Measurements from ENCODE around the gene VSTM5. TPM values are rescaled to one million over a fixed set of nuclear protein-coding genes. Genes with fewer than 3 reads are reported as not detected.

Gene VSTM5
- total RNA-seq (2013) = not detected
- not detected for polyA plus RNA-seq
- not detected in 2 replicates for polyA minus RNA-seq
- total RNA-seq = 0 to 1.0 (median 0) reads per million in 11 experiments

- 60% methylated on average over 1 of the region's 6 CpGs for WGBS (ENCODE audit: insufficient coverage)
- Histone ChIP-seq H3K36me3 (replicated peaks in 1 of 2; ENCODE audit: control insufficient read depth in 1 of 2, insufficient read depth in 2 of 2, low read length in 2 of 2) (no peaks in the 10 kb centered on the region), H3K9me3 (replicated peaks in 1 of 2; ENCODE audit: control insufficient read depth in 1 of 2, insufficient read depth in 1 of 2, low read length in 2 of 2) (no peaks in the 10 kb centered on the region), H3K4me2 (replicated peaks; ENCODE audit: extremely low read depth, low read length, poor library complexity, severe bottlenecking) (peak within 1 kb of the TSS; percentile 54), H3K9ac (ENCODE audit: insufficient read depth, low read length, poor library complexity, severe bottlenecking) (peak within 1 kb of the TSS; percentile 6), H2AFZ (ENCODE audit: insufficient read depth, low read depth, low read length, poor library complexity, severe bottlenecking) (peak within 1 kb of the TSS; percentile 50), H3K4me1 (ENCODE audit: control insufficient read depth in 1 of 2, insufficient read depth in 2 of 2, low read length in 2 of 2) (peaks cover 0 to 8% of the 10 kb centered on the region in 2 donors), H3K79me2 (ENCODE audit: insufficient read depth, low read length) (no peaks in the 10 kb centered on the region), H3K27ac (ENCODE audit: low read depth in 1 of 2, low read length in 2 of 2) (no peak within 1 kb of the TSS), H3K27me3 (ENCODE audit: control insufficient read depth in 2 of 2, insufficient read depth in 2 of 2, low read length in 2 of 2) (peaks cover 3 to 18% of the 10 kb centered on the region in 2 donors), H3K4me3 (replicated peaks in 1 of 3; ENCODE audit: low read depth in 2 of 3, low read length in 3 of 3) (peak within 1 kb of the TSS in 1 of 3 experiments; percentile 28), H4K20me1 (ENCODE audit: insufficient read depth, low read length) (no peaks in the 10 kb centered on the region)
- Mint-ChIP-seq H3K4me1 (peaks cover 5% of the 10 kb centered on the region), H3K27me3 (ENCODE audit: low read depth in 3 of 3) (peaks cover 12 to 23% (median 17%) of the 10 kb centered on the region in 3 donors), H3K27ac (peak within 1 kb of the TSS in 1 of 7 donors; percentile 21), H3K36me3 (no peaks in the 10 kb centered on the region), H3K4me3 (peak within 1 kb of the TSS in 1 of 2 donors; percentile 56), H3K9me3 (peaks cover 0 to 11% (median 0%) of the 10 kb centered on the region in 7 donors)
- TF ChIP-seq CTCF (IDR thresholded peaks at IDR 0.05) = no peak
- intact Hi-C loops (cut with micrococcal nuclease) = no loop called here
- DNase-seq = no peak
Measured at GRCh38 chr11:93850594-93851018, at the start of gene VSTM5. Gene VSTM5 (minus strand): TSS chr11:93850618. CDS start chr11:93850502, 116 bp downstream.

GRCh38 chr11:93895106-93895862 lies 44.9 kb upstream of the VSTM5 start:
- peaks cover 9 to 18% (median 11%) of the 10 kb centered on the region in 3 donors for H3K27me3 Mint-ChIP-seq (ENCODE audit: low read depth in 3 of 3)
- no peak for TF ChIP-seq CTCF (IDR thresholded peaks at IDR 0.05)
- no peak overlapping the region for H3K27ac ChIP-seq (ENCODE audit: low read depth in 1 of 2, low read length in 2 of 2)
- H3K79me2 ChIP-seq (ENCODE audit: insufficient read depth, low read length) = no peaks in the 10 kb centered on the region
- H2AFZ ChIP-seq (ENCODE audit: insufficient read depth, low read depth, low read length, poor library complexity, severe bottlenecking) = no peak overlapping the region
- no peaks in the 10 kb centered on the region for H3K9me3 ChIP-seq (replicated peaks in 1 of 2; ENCODE audit: control insufficient read depth in 1 of 2, insufficient read depth in 1 of 2, low read length in 2 of 2)
- H3K4me1 ChIP-seq (ENCODE audit: control insufficient read depth in 1 of 2, insufficient read depth in 2 of 2, low read length in 2 of 2) = no peaks in the 10 kb centered on the region
- WGBS (ENCODE audit: insufficient coverage) = 0% methylated on average over 1 of the region's 5 CpGs
- peaks cover 2 to 11% (median 5%) of the 10 kb centered on the region in 7 donors for H3K9me3 Mint-ChIP-seq
- no peaks in the 10 kb centered on the region for H4K20me1 ChIP-seq (ENCODE audit: insufficient read depth, low read length)
- H3K27me3 ChIP-seq (ENCODE audit: control insufficient read depth in 2 of 2, insufficient read depth in 2 of 2, low read length in 2 of 2) = peaks cover 0 to 3% of the 10 kb centered on the region in 2 donors
- H3K36me3 ChIP-seq (replicated peaks in 1 of 2; ENCODE audit: control insufficient read depth in 1 of 2, insufficient read depth in 2 of 2, low read length in 2 of 2) = no peaks in the 10 kb centered on the region
- H3K4me3 ChIP-seq (replicated peaks in 1 of 3; ENCODE audit: low read depth in 2 of 3, low read length in 3 of 3) = no peak overlapping the region
- H3K4me1 Mint-ChIP-seq = no peaks in the 10 kb centered on the region
- intact Hi-C loops (cut with micrococcal nuclease) = no loop called here
- no peak for DNase-seq
- no peak overlapping the region for H3K9ac ChIP-seq (ENCODE audit: insufficient read depth, low read length, poor library complexity, severe bottlenecking)
- no peaks in the 10 kb centered on the region for H3K36me3 Mint-ChIP-seq
- no peak overlapping the region for H3K4me2 ChIP-seq (replicated peaks; ENCODE audit: extremely low read depth, low read length, poor library complexity, severe bottlenecking)
- H3K27ac Mint-ChIP-seq = no peak overlapping the region
- no peak overlapping the region for H3K4me3 Mint-ChIP-seq
